HCT116 (cell line): ENCODE measurements around the gene CTNNA2. TPM values are rescaled to one million over a fixed set of nuclear protein-coding genes. Genes with fewer than 3 reads are reported as not detected.

Experiments
- ATAC-seq: fragments of 200-7000 bp; cut with Tn5 transposase; 2 replicates; pipeline ENCODE4 v1.9.1; 2020; ENCODE audit warnings: mild to moderate bottlenecking, moderate library complexity
- BruUV-seq: library from RNA; stranded (reverse); fragments of 400-500 nt; replicated peaks from 2 replicates; lab custom pipeline; 2021; lab: Mats Ljungman, UMichigan
- CTCF ChIA-PET: fragments of 300-600 bp; sonication (Branson Sonifier 250); formaldehyde crosslinking; loops from one replicate; lab custom pipeline; 2021; ENCODE audit warnings: antibody characterized with exemption; lab: Charles Lee
- POLR2A ChIA-PET: fragments of 300-600, 350-600 bp; sonication (Branson Sonifier 250); formaldehyde crosslinking; loops from one replicate; lab custom pipeline; 2021; ENCODE audit warnings: antibody characterized with exemption; lab: Charles Lee
- RAD21 ChIA-PET, 2 experiments: fragments of 300-600 bp; sonication (Branson Sonifier 250); formaldehyde crosslinking; loops; one replicate each; lab custom pipeline; 2023; ENCODE audit warnings: low total read pairs in 2 of 2; ENCODE audit not compliant: uncharacterized antibody in 2 of 2, unreplicated experiment in 2 of 2, low non-redundant PET in 1 of 2; lab: Charles Lee
- DNase-seq: peaks from one replicate; pipeline ENCODE4 v3.0.0-alpha.2; 2010; ENCODE audit warnings: low read depth, low spot score
- H2AFZ ChIP-seq: fragments of 200-600 bp; shearing (Covaris generic), sonication (generic); 2 replicates; pipeline ENCODE4 v1.6.1; 2017; ENCODE audit warnings: low read depth, mixed run types, mixed read lengths, antibody characterized with exemption, low read length; ENCODE audit not compliant: poor library complexity, severe bottlenecking
- H3K27ac ChIP-seq: 2 replicates; pipeline ENCODE4 v1.5.1; 2012; ENCODE audit warnings: low read depth, low read length
- H3K27me3 ChIP-seq: fragments of 200-600 bp; sonication (generic); 2 replicates; pipeline ENCODE4 v1.6.1; 2016; ENCODE audit warnings: mixed run types, low read length, mixed read lengths; ENCODE audit not compliant: insufficient read depth
- H3K36me3 ChIP-seq, 2 experiments: fragments of 200-500 bp in 1 of 2; fragments of 200-600 bp in 1 of 2; sonication (Bioruptor generic) in 1 of 2; sonication (generic) in 1 of 2; 2 replicates each; pipeline versions ENCODE4 v1.5.1 to v1.6.1; 2014 to 2016; ENCODE audit warnings: low read length in 2 of 2, inconsistent platforms in 1 of 2, mixed read lengths in 1 of 2, mixed run types in 1 of 2; ENCODE audit not compliant: insufficient read depth in 2 of 2, control insufficient read depth in 1 of 2
- H3K4me1 ChIP-seq, 2 experiments: fragments of 200-600 bp in 1 of 2; sonication (generic) in 1 of 2; 2 replicates each; pipeline versions ENCODE4 v1.5.1 to v1.6.1; 2012 to 2017; ENCODE audit warnings: low read length in 2 of 2, inconsistent platforms in 1 of 2, mild to moderate bottlenecking in 1 of 2, mixed read lengths in 1 of 2, mixed run types in 1 of 2, moderate library complexity in 1 of 2; ENCODE audit not compliant: insufficient read depth in 2 of 2, control insufficient read depth in 1 of 2
- H3K4me2 ChIP-seq: fragments of 200-600 bp; sonication (generic); 2 replicates; pipeline ENCODE4 v1.6.1; 2017; ENCODE audit warnings: mixed run types, low read length, mixed read lengths
- H3K4me3 ChIP-seq, 2 experiments: fragments of 200-600 bp in 1 of 2; sonication (generic) in 1 of 2; replicated peaks in 1 of 2; 2 replicates each; pipeline ENCODE4 v1.5.1; 2011 to 2016; ENCODE audit warnings: low read length in 2 of 2, control low read depth in 1 of 2, low read depth in 1 of 2, mild to moderate bottlenecking in 1 of 2, mixed read lengths in 1 of 2, mixed run types in 1 of 2
- H3K79me2 ChIP-seq: fragments of 200-600 bp; sonication (generic); 2 replicates; pipeline ENCODE4 v1.6.1; 2017; ENCODE audit warnings: mild to moderate bottlenecking, mixed run types, low read length, moderate library complexity, mixed read lengths; ENCODE audit not compliant: insufficient read depth
- H3K9ac ChIP-seq: fragments of 200-600 bp; sonication (generic); 2 replicates; pipeline ENCODE4 v1.6.1; 2016; ENCODE audit warnings: low read length, mixed read lengths
- H3K9me2 ChIP-seq: fragments of 200-600 bp; sonication (generic), shearing (Covaris generic); 2 replicates; pipeline ENCODE4 v1.6.1; 2017; ENCODE audit warnings: mixed run types, mild to moderate bottlenecking, moderate library complexity; ENCODE audit not compliant: insufficient read depth
- H3K9me3 ChIP-seq, 2 experiments: fragments of 200-500 bp in 1 of 2; fragments of 200-600 bp in 1 of 2; sonication (Bioruptor generic) in 1 of 2; sonication (generic) in 1 of 2; 2 replicates each; pipeline ENCODE4 v1.6.1; 2014 to 2017; ENCODE audit warnings: low read length in 2 of 2, mixed read lengths in 2 of 2, inconsistent platforms in 1 of 2, low read depth in 1 of 2, mild to moderate bottlenecking in 1 of 2, mixed run types in 1 of 2, moderate library complexity in 1 of 2; ENCODE audit not compliant: control insufficient read depth in 1 of 2, insufficient read depth in 1 of 2
- H4K20me1 ChIP-seq: fragments of 200-600 bp; sonication (generic), shearing (Covaris generic); 2 replicates; pipeline ENCODE4 v1.6.1; 2017; ENCODE audit warnings: mixed run types, mild to moderate bottlenecking, moderate library complexity; ENCODE audit not compliant: insufficient read depth
- CEBPB ChIP-seq: IDR thresholded peaks from 2 replicates; pipeline ENCODE4 v1.6.1; 2012; ENCODE audit warnings: low read depth
- EGR1 ChIP-seq: IDR thresholded peaks from 2 replicates; pipeline ENCODE4 v1.6.1; 2012; ENCODE audit warnings: low read depth
- EZH2 ChIP-seq: fragments of 200-600 bp; sonication (generic); IDR thresholded peaks from 2 replicates; pipeline ENCODE4 v1.6.1; 2017; ENCODE audit warnings: antibody characterized with exemption, mixed run types
- EZH2phosphoT487 ChIP-seq: fragments of 200-600 bp; IDR thresholded peaks from 2 replicates; pipeline ENCODE4 v1.6.1; 2018; ENCODE audit warnings: antibody characterized with exemption, borderline replicate concordance
- SRF ChIP-seq: IDR thresholded peaks from 2 replicates; pipeline ENCODE4 v1.6.1; 2012; ENCODE audit warnings: low read depth
- TCF7L2 ChIP-seq: IDR thresholded peaks from 2 replicates; pipeline ENCODE4 v1.7.0; 2011; ENCODE audit warnings: borderline replicate concordance, inconsistent platforms; ENCODE audit not compliant: insufficient read depth, insufficient read length; ENCODE audit errors: extremely low read depth
- ZFX ChIP-seq: fragments of 450-650 bp; IDR thresholded peaks from 2 replicates; pipeline ENCODE4 v1.6.1; 2017
- intact Hi-C: fragments of 100-400 bp; cut with micrococcal nuclease; formaldehyde crosslinking; loops from 2 replicates; pipeline ENCODE4 v1.10.0; 2022
- total RNA-seq: library from RNA; stranded (reverse); gene quantifications from one replicate; pipeline ENCODE4 v1.2.1, GENCODE V29; 2021; ENCODE audit not compliant: unreplicated experiment

Gene CTNNA2
- total RNA-seq, 1 experiment from 2014 or later, result not detected

DNA sequence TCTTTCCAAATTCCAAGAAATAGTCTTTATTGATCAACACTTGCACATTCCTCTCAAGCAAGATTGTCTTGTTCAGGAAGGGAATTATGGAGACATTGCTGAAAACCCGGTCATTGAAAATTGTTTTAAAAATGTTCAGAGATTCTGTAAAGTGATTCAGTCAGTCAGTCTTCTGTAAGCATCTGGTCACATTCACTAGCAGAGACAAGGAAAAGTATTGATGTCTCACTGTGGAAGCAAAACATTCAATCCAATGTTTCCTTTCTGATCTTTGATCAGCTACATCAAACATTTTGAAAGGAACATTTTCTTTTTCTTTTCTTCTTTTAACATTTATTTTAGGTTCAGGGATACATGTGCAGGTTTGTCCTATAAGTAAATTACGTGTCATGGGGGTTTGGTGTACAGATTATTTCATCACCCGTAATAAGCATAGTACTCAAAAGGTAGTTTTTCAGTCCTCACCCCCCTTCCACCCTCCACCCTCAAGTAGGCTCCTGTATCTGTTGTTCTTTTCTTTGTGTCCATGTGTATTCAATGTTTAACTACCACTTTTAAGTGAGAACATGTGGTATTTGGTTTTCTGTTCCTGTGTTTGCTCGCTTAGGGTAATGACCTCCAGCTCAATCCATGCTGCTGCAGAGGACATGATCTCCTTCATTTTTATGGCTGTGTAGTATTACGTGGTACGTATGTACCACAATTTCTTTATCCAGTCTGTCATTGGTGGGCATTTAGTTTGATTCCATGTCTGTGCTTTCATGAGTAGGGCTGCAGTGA, 61.2 kb downstream of the CTNNA2 start:
- Histone ChIP-seq H2AFZ (no peak overlapping the region), H4K20me1 (no peaks in the 10 kb centered on the region), H3K36me3 (no peaks in the 10 kb centered on the region), H3K9me2 (no peaks in the 10 kb centered on the region), H3K4me1 (no peaks in the 10 kb centered on the region), H3K9me3 (peaks cover 3 to 29% of the 10 kb centered on the region in 2 experiments; a peak in 2 of 4 replicates), H3K27me3 (no peaks in the 10 kb centered on the region), H3K27ac (no peak overlapping the region), H3K9ac (no peak overlapping the region), H3K4me3 (no peak overlapping the region), H3K79me2 (no peaks in the 10 kb centered on the region), H3K4me2 (no peak overlapping the region)
- ChIA-PET RAD21 (no interaction called here), CTCF (no interaction called here), POLR2A (no interaction called here)
- BruUV-seq, result no TSS peak
- intact Hi-C loops, result no loop called here
- ATAC-seq (no peak), DNase-seq (no peak)
- no peak for TF ChIP-seq ZFX
- TF ChIP-seq CEBPB, result no peak
- TF ChIP-seq EZH2phosphoT487, result no peak
- TF ChIP-seq EGR1, result no peak
- no peak for TF ChIP-seq SRF
- TF ChIP-seq EZH2, result no peak
- TF ChIP-seq TCF7L2, result no peak

DNA sequence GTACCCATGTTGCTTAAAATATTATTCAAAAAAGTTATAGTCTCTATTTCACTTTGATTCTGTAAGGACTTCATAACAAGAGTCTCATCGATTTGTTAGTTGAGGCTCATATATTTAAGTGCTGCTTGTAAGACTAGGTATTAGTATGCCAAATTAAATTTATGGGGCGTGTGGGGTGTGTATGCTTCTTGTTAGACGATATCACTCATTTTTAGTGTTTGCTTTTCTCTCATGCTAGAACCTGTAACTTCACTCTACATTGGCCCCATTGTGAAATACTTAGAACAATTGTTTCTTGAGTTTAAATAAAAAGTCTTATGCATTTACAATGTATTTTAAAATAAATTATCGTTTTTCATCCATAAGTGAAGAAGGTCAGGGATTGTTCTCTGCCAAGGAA, 63.6 kb downstream of the CTNNA2 start:
- Histone ChIP-seq H3K9me3 (peaks cover 8 to 26% of the 10 kb centered on the region in 2 experiments; a peak in 2 of 4 replicates), H3K79me2 (no peaks in the 10 kb centered on the region), H3K36me3 (no peaks in the 10 kb centered on the region), H3K27me3 (no peaks in the 10 kb centered on the region), H3K27ac (no peak overlapping the region), H3K4me1 (no peaks in the 10 kb centered on the region), H3K9me2 (no peaks in the 10 kb centered on the region), H3K4me2 (no peak overlapping the region), H3K9ac (no peak overlapping the region), H4K20me1 (no peaks in the 10 kb centered on the region), H3K4me3 (no peak overlapping the region), H2AFZ (no peak overlapping the region)
- POLR2A ChIA-PET, result no interaction called here
- DNase-seq, result no peak
- no peak for ATAC-seq
- BruUV-seq, result no TSS peak
- intact Hi-C loops, result no loop called here
- TF ChIP-seq EZH2phosphoT487, result no peak
- TF ChIP-seq ZFX, result no peak
- CTCF ChIA-PET, result no interaction called here
- RAD21 ChIA-PET, result no interaction called here
